HCT116 (cell line): ENCODE data around the gene CAPZB. TPM values are rescaled to one million over a fixed set of nuclear protein-coding genes. Genes with fewer than 3 reads are reported as not detected.
A peak's percentile ranks its signal among the peaks of the same experiment; 100 is the strongest.

Experiments used
- ATAC-seq: fragments of 200-7000 bp; cut with Tn5 transposase; 2 replicates; pipeline ENCODE4 v1.9.1; 2020; ENCODE audit warnings: mild to moderate bottlenecking, moderate library complexity
- BruUV-seq: library from RNA; stranded (reverse); fragments of 400-500 nt; replicated peaks from 2 replicates; lab custom pipeline; 2021; lab: Mats Ljungman, UMichigan
- CTCF ChIA-PET: fragments of 300-600 bp; sonication (Branson Sonifier 250); formaldehyde crosslinking; loops from one replicate; lab custom pipeline; 2021; ENCODE audit warnings: antibody characterized with exemption; lab: Charles Lee
- POLR2A ChIA-PET: fragments of 300-600, 350-600 bp; sonication (Branson Sonifier 250); formaldehyde crosslinking; loops from one replicate; lab custom pipeline; 2021; ENCODE audit warnings: antibody characterized with exemption; lab: Charles Lee
- RAD21 ChIA-PET, 2 experiments: fragments of 300-600 bp; sonication (Branson Sonifier 250); formaldehyde crosslinking; loops; one replicate each; lab custom pipeline; 2023; ENCODE audit warnings: low total read pairs in 2 of 2; ENCODE audit not compliant: uncharacterized antibody in 2 of 2, unreplicated experiment in 2 of 2, low non-redundant PET in 1 of 2; lab: Charles Lee
- DNase-seq: peaks from one replicate; pipeline ENCODE4 v3.0.0-alpha.2; 2010; ENCODE audit warnings: low read depth, low spot score
- H2AFZ ChIP-seq: fragments of 200-600 bp; shearing (Covaris generic), sonication (generic); 2 replicates; pipeline ENCODE4 v1.6.1; 2017; ENCODE audit warnings: low read depth, mixed run types, mixed read lengths, antibody characterized with exemption, low read length; ENCODE audit not compliant: poor library complexity, severe bottlenecking
- H3K27ac ChIP-seq: 2 replicates; pipeline ENCODE4 v1.5.1; 2012; ENCODE audit warnings: low read depth, low read length
- H3K27me3 ChIP-seq: fragments of 200-600 bp; sonication (generic); 2 replicates; pipeline ENCODE4 v1.6.1; 2016; ENCODE audit warnings: mixed run types, low read length, mixed read lengths; ENCODE audit not compliant: insufficient read depth
- H3K36me3 ChIP-seq, 2 experiments: fragments of 200-500 bp in 1 of 2; fragments of 200-600 bp in 1 of 2; sonication (Bioruptor generic) in 1 of 2; sonication (generic) in 1 of 2; 2 replicates each; pipeline versions ENCODE4 v1.5.1 to v1.6.1; 2014 to 2016; ENCODE audit warnings: low read length in 2 of 2, inconsistent platforms in 1 of 2, mixed read lengths in 1 of 2, mixed run types in 1 of 2; ENCODE audit not compliant: insufficient read depth in 2 of 2, control insufficient read depth in 1 of 2
- H3K4me1 ChIP-seq, 2 experiments: fragments of 200-600 bp in 1 of 2; sonication (generic) in 1 of 2; 2 replicates each; pipeline versions ENCODE4 v1.5.1 to v1.6.1; 2012 to 2017; ENCODE audit warnings: low read length in 2 of 2, inconsistent platforms in 1 of 2, mild to moderate bottlenecking in 1 of 2, mixed read lengths in 1 of 2, mixed run types in 1 of 2, moderate library complexity in 1 of 2; ENCODE audit not compliant: insufficient read depth in 2 of 2, control insufficient read depth in 1 of 2
- H3K4me2 ChIP-seq: fragments of 200-600 bp; sonication (generic); 2 replicates; pipeline ENCODE4 v1.6.1; 2017; ENCODE audit warnings: mixed run types, low read length, mixed read lengths
- H3K4me3 ChIP-seq, 2 experiments: fragments of 200-600 bp in 1 of 2; sonication (generic) in 1 of 2; replicated peaks in 1 of 2; 2 replicates each; pipeline ENCODE4 v1.5.1; 2011 to 2016; ENCODE audit warnings: low read length in 2 of 2, control low read depth in 1 of 2, low read depth in 1 of 2, mild to moderate bottlenecking in 1 of 2, mixed read lengths in 1 of 2, mixed run types in 1 of 2
- H3K79me2 ChIP-seq: fragments of 200-600 bp; sonication (generic); 2 replicates; pipeline ENCODE4 v1.6.1; 2017; ENCODE audit warnings: mild to moderate bottlenecking, mixed run types, low read length, moderate library complexity, mixed read lengths; ENCODE audit not compliant: insufficient read depth
- H3K9ac ChIP-seq: fragments of 200-600 bp; sonication (generic); 2 replicates; pipeline ENCODE4 v1.6.1; 2016; ENCODE audit warnings: low read length, mixed read lengths
- H3K9me2 ChIP-seq: fragments of 200-600 bp; sonication (generic), shearing (Covaris generic); 2 replicates; pipeline ENCODE4 v1.6.1; 2017; ENCODE audit warnings: mixed run types, mild to moderate bottlenecking, moderate library complexity; ENCODE audit not compliant: insufficient read depth
- H3K9me3 ChIP-seq, 2 experiments: fragments of 200-500 bp in 1 of 2; fragments of 200-600 bp in 1 of 2; sonication (Bioruptor generic) in 1 of 2; sonication (generic) in 1 of 2; 2 replicates each; pipeline ENCODE4 v1.6.1; 2014 to 2017; ENCODE audit warnings: low read length in 2 of 2, mixed read lengths in 2 of 2, inconsistent platforms in 1 of 2, low read depth in 1 of 2, mild to moderate bottlenecking in 1 of 2, mixed run types in 1 of 2, moderate library complexity in 1 of 2; ENCODE audit not compliant: control insufficient read depth in 1 of 2, insufficient read depth in 1 of 2
- H4K20me1 ChIP-seq: fragments of 200-600 bp; sonication (generic), shearing (Covaris generic); 2 replicates; pipeline ENCODE4 v1.6.1; 2017; ENCODE audit warnings: mixed run types, mild to moderate bottlenecking, moderate library complexity; ENCODE audit not compliant: insufficient read depth
- CTCF ChIP-seq, 3 experiments: fragments of 200-600 bp in 1 of 3; sonication (generic) in 1 of 3; IDR thresholded peaks in 2 of 3; conservative IDR thresholded peaks in 1 of 3; 2 replicates each; pipeline ENCODE4 v1.5.1; 2012 to 2017; ENCODE audit warnings: low read depth in 2 of 3, low read length in 2 of 3, antibody characterized with exemption in 1 of 3, borderline replicate concordance in 1 of 3, control low read depth in 1 of 3, mild to moderate bottlenecking in 1 of 3, mixed read lengths in 1 of 3, mixed run types in 1 of 3, moderate library complexity in 1 of 3; ENCODE audit not compliant: insufficient read depth in 1 of 3
- EGR1 ChIP-seq: IDR thresholded peaks from 2 replicates; pipeline ENCODE4 v1.6.1; 2012; ENCODE audit warnings: low read depth
- FOSL1 ChIP-seq: IDR thresholded peaks from 2 replicates; pipeline ENCODE4 v1.6.1; 2012; ENCODE audit warnings: low read depth
- JUND ChIP-seq: IDR thresholded peaks from 2 replicates; pipeline ENCODE4 v1.6.1; 2012
- RAD21 ChIP-seq: IDR thresholded peaks from 2 replicates; pipeline ENCODE4 v1.6.1; 2012; ENCODE audit warnings: low read depth, mild to moderate bottlenecking
- REST ChIP-seq: IDR thresholded peaks from 2 replicates; pipeline ENCODE4 v1.6.1; 2012; ENCODE audit warnings: low read depth
- SIN3A ChIP-seq: IDR thresholded peaks from 2 replicates; pipeline ENCODE4 v1.6.1; 2012; ENCODE audit warnings: low read depth
- SRF ChIP-seq: IDR thresholded peaks from 2 replicates; pipeline ENCODE4 v1.6.1; 2012; ENCODE audit warnings: low read depth
- TCF7L2 ChIP-seq: IDR thresholded peaks from 2 replicates; pipeline ENCODE4 v1.7.0; 2011; ENCODE audit warnings: borderline replicate concordance, inconsistent platforms; ENCODE audit not compliant: insufficient read depth, insufficient read length; ENCODE audit errors: extremely low read depth
- YY1 ChIP-seq: IDR thresholded peaks from 2 replicates; pipeline ENCODE4 v1.6.1; 2011; ENCODE audit warnings: low read length, low read depth, moderate library complexity, mild to moderate bottlenecking; ENCODE audit not compliant: insufficient replicate concordance; ENCODE audit errors: extremely low read depth
- ZFX ChIP-seq: fragments of 450-650 bp; IDR thresholded peaks from 2 replicates; pipeline ENCODE4 v1.6.1; 2017
- ZNF274 ChIP-seq: fragments of 200-500 bp; sonication (Bioruptor generic); IDR thresholded peaks from 2 replicates; pipeline ENCODE4 v1.6.1; 2014; ENCODE audit warnings: mild to moderate bottlenecking, low read depth, low read length, inconsistent platforms
- intact Hi-C: fragments of 100-400 bp; cut with micrococcal nuclease; formaldehyde crosslinking; loops from 2 replicates; pipeline ENCODE4 v1.10.0; 2022
- total RNA-seq: library from RNA; stranded (reverse); gene quantifications from one replicate; pipeline ENCODE4 v1.2.1, GENCODE V29; 2021; ENCODE audit not compliant: unreplicated experiment

Gene CAPZB
- total RNA-seq, 1 experiment from 2014 or later, result 203 TPM

DNA sequence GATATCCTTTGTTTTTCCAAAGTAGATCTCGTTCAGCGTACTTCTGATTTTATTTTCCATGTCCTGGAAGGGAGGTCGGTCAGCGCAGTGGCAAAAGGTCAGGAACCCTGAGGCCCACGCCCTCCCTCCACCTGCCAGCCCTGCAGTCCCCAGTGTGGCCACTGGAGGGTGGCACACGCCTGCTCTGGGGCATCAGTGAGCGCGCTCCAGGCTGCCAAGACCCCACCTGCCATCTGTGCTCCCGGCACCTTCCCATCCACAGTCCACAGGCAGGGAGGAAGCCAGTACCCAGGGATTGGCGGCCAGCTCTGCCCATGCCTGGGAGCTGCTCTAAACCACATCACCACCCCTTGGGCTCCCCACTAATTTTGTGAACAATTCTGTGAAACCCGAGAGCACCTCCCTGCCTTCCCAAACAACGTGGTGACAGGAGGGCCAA, 140.9 kb downstream of the CAPZB start:
- H3K9me2 ChIP-seq, result no peaks in the 10 kb centered on the region
- ATAC-seq (peak; percentile 81), DNase-seq (no peak)
- H3K4me2 ChIP-seq, result no peak overlapping the region
- peaks cover 0 to 3% of the 10 kb centered on the region in 2 experiments; a peak in 1 of 4 replicates for H3K36me3 ChIP-seq
- H3K9me3 ChIP-seq, result no peaks in the 10 kb centered on the region
- CTCF ChIA-PET, result interaction anchor here (1.2 to 1.3 kb wide), 3 partner anchors 238 to 310 kb away, joined by 3 to 5 read pairs (median 3); no protein-coding TSS in a partner anchor
- RAD21 ChIA-PET, result interaction anchor here in 1 of 2 experiments (0.6 kb wide), 1 partner anchor 460 kb away, joined by 3 read pairs; no protein-coding TSS in a partner anchor
- H3K27ac ChIP-seq, result no peak overlapping the region
- H4K20me1 ChIP-seq, result no peaks in the 10 kb centered on the region
- POLR2A ChIA-PET, result no interaction called here
- H3K4me3 ChIP-seq, result no peak overlapping the region
- BruUV-seq, result no TSS peak
- H3K27me3 ChIP-seq, result no peaks in the 10 kb centered on the region
- no peaks in the 10 kb centered on the region for H3K79me2 ChIP-seq
- peak; percentile 84 for TF ChIP-seq RAD21
- no peak for TF ChIP-seq TCF7L2
- TF ChIP-seq REST, result no peak
- no peak for TF ChIP-seq ZNF274
- no peak for TF ChIP-seq YY1
- no peak for TF ChIP-seq SIN3A
- TF ChIP-seq ZFX, result no peak
- TF ChIP-seq CTCF (IDR thresholded peaks at IDR 0.05 in 2 of 3, conservative IDR thresholded peaks at IDR 0.05 in 1 of 3; ENCODE audit: borderline replicate concordance in 1 of 3, insufficient read depth in 1 of 3, low read depth in 2 of 3, low read length in 2 of 3), result peak; percentile 75 to 94 (median 91)
- TF ChIP-seq FOSL1, result no peak
- TF ChIP-seq EGR1, result no peak
- no peak for TF ChIP-seq JUND
- no peak for TF ChIP-seq SRF
- H2AFZ ChIP-seq, result no peak overlapping the region
- peaks cover 3 to 9% of the 10 kb centered on the region in 2 experiments; a peak in 3 of 4 replicates for H3K4me1 ChIP-seq
- intact Hi-C loops, result loop anchor here (1.0 to 5.0 kb wide), 3 partner anchors 143 to 308 kb away; partner anchors contain the start of gene CAPZB
- H3K9ac ChIP-seq, result no peak overlapping the region
